GM12878 (cell line): ENCODE data around the gene BCHE. TPM values are rescaled to one million over a fixed set of nuclear protein-coding genes. Genes with fewer than 3 reads are reported as not detected.

Source experiments
- ATAC-seq: fragments of 200-7000 bp; cut with Tn5 transposase; 3 replicates; pipeline ENCODE4 v1.9.1; 2020; ENCODE audit warnings: mild to moderate bottlenecking, moderate library complexity
- BruUV-seq: library from RNA; stranded (reverse); fragments of 400-500 nt; replicated peaks from 2 replicates; lab custom pipeline; 2021; lab: Mats Ljungman, UMichigan
- CTCF ChIA-PET: fragments of 300-600 bp; sonication (Branson Sonifier 250); formaldehyde crosslinking; extraction: SDS; loops from one replicate; lab custom pipeline; 2021; ENCODE audit warnings: inconsistent platforms; lab: Yijun Ruan, JAX
- POLR2A ChIA-PET: fragments of 350-600 bp; formaldehyde crosslinking; extraction: SDS; loops from one replicate; lab custom pipeline; 2021; ENCODE audit warnings: inconsistent platforms; lab: Charles Lee
- RAD21 ChIA-PET: fragments of 300-600 bp; sonication (Branson Sonifier 250); formaldehyde crosslinking; loops from one replicate; lab custom pipeline; 2023; ENCODE audit warnings: antibody characterized with exemption; ENCODE audit not compliant: unreplicated experiment; lab: Charles Lee
- SMC1A ChIA-PET: fragments of 300-600 bp; sonication (Branson Sonifier 250); formaldehyde crosslinking; loops from one replicate; lab custom pipeline; 2023; ENCODE audit not compliant: unreplicated experiment, uncharacterized antibody; lab: Charles Lee
- DNase-seq: peaks from one replicate; pipeline ENCODE4 v3.0.0-alpha.2; 2011; ENCODE audit warnings: low read depth, low spot score
- FAIRE-seq: peaks from 3 replicates; lab custom pipeline; 2011; peaks lifted over from hg19 to GRCh38; lab: Jason Lieb, UNC
- H2AFZ ChIP-seq: 2 replicates; pipeline ENCODE4 v1.6.0; 2011; ENCODE audit warnings: low read depth, low read length, control low read depth; ENCODE audit not compliant: control insufficient read depth
- H3K27ac ChIP-seq: 2 replicates; pipeline ENCODE4 v1.5.1; 2011; ENCODE audit warnings: control low read depth; ENCODE audit not compliant: control insufficient read depth, insufficient read depth
- H3K27me3 ChIP-seq, 2 experiments: replicated peaks in 1 of 2; 2 replicates each; pipeline versions ENCODE4 v1.6.0 to v1.6.1; 2011; ENCODE audit warnings: low read length in 1 of 2; ENCODE audit not compliant: control insufficient read depth in 2 of 2, insufficient read depth in 2 of 2
- H3K36me3 ChIP-seq, 2 experiments: 2 replicates each; pipeline ENCODE4 v1.5.1; 2011; ENCODE audit warnings: low read length in 1 of 2; ENCODE audit not compliant: control insufficient read depth in 2 of 2, insufficient read depth in 2 of 2
- H3K4me1 ChIP-seq: 2 replicates; pipeline ENCODE4 v1.6.1; 2011; ENCODE audit warnings: mild to moderate bottlenecking, low read length, moderate library complexity, mixed read lengths; ENCODE audit not compliant: control insufficient read depth, insufficient read depth
- H3K4me2 ChIP-seq: 2 replicates; pipeline ENCODE4 v1.6.0; 2011; ENCODE audit warnings: control low read depth; ENCODE audit not compliant: control insufficient read depth, insufficient read depth
- H3K4me3 ChIP-seq: fragments of 200-600 bp; sonication (generic); 2 replicates; pipeline ENCODE4 v1.5.1; 2016
- H3K79me2 ChIP-seq: 2 replicates; pipeline ENCODE4 v1.6.0; 2011; ENCODE audit warnings: low read length; ENCODE audit not compliant: control insufficient read depth, insufficient read depth
- H3K9ac ChIP-seq: 2 replicates; pipeline ENCODE4 v1.8.0; 2011; ENCODE audit warnings: low read length, control low read depth, mixed read lengths; ENCODE audit not compliant: control insufficient read depth, insufficient read depth
- H3K9me3 ChIP-seq: replicated peaks from 3 replicates; pipeline ENCODE4 v1.5.1; 2011; ENCODE audit warnings: mild to moderate bottlenecking, low read length; ENCODE audit not compliant: control insufficient read depth, insufficient read depth
- H4K20me1 ChIP-seq: 2 replicates; pipeline ENCODE4 v1.6.0; 2011; ENCODE audit not compliant: control insufficient read depth, insufficient read depth
- BACH1 ChIP-seq: fragments of 450-650 bp; IDR thresholded peaks from 2 replicates; pipeline ENCODE4 v1.6.1; 2017; ENCODE audit warnings: mild to moderate bottlenecking, borderline replicate concordance
- BRCA1 ChIP-seq: IDR thresholded peaks from 2 replicates; pipeline ENCODE4 v1.6.1; 2011; ENCODE audit warnings: low read depth, low read length, improper control_type of control experiment
- IKZF1 ChIP-seq: fragments of 450-650 bp; conservative IDR thresholded peaks from 2 replicates; pipeline ENCODE4 v1.6.1; 2017; ENCODE audit warnings: antibody characterized with exemption, mild to moderate bottlenecking
- KAT2A ChIP-seq: conservative IDR thresholded peaks from 2 replicates; pipeline ENCODE4 v1.6.1; 2011; ENCODE audit warnings: low read depth, low read length; ENCODE audit not compliant: control insufficient read depth
- KDM1A ChIP-seq: fragments of 200-600 bp; sonication (generic); IDR thresholded peaks from 2 replicates; pipeline ENCODE4 v1.6.1; 2016; ENCODE audit warnings: borderline replicate concordance
- RCOR1 ChIP-seq: conservative IDR thresholded peaks from 2 replicates; pipeline ENCODE4 v1.6.1; 2012; ENCODE audit warnings: low read depth, low read length, improper control_type of control experiment
- SREBF2 ChIP-seq: IDR thresholded peaks from 2 replicates; pipeline ENCODE4 v1.6.1; 2012; ENCODE audit warnings: mild to moderate bottlenecking, low read length
- ZNF207 ChIP-seq: fragments of 450-650 bp; IDR thresholded peaks from 2 replicates; pipeline ENCODE4 v1.6.1; 2014; ENCODE audit warnings: antibody characterized with exemption, mild to moderate bottlenecking, borderline replicate concordance
- WGBS: methylation state at CpG from one replicate; pipeline ENCODE4 v1.1.6; 2016; ENCODE audit warnings: low lambda C conversion rate; ENCODE audit not compliant: insufficient replicate concordance, insufficient coverage; ENCODE audit errors: missing lambda C conversion rate; 5-methylcytosine and 5-hydroxymethylcytosine counted together
- in situ Hi-C: fragments of 300-500 bp; cut with MboI; formaldehyde crosslinking; loops from 9 replicates; pipeline ENCODE4 v1.14.3; 2018; ENCODE audit warnings: mixed read lengths
- intact Hi-C: fragments of 100-400 bp; cut with micrococcal nuclease; formaldehyde crosslinking; loops from one replicate; pipeline ENCODE4 v1.14.2; 2022; ENCODE audit not compliant: unreplicated experiment
- polyA plus RNA-seq, 11 experiments: library from polyadenylated mRNA; depleted of rRNA in 4 of 11; unstranded in 6 of 11; stranded (reverse) in 5 of 11; fragments of >200 nt; fragmentation: Nextera tagmentation in 4 of 11; fragmentation: Illumina TruSeq in 1 of 11; extraction: Ambion mirVana in 4 of 11; extraction: Trizol in 1 of 11; gene quantifications; 1 replicate in 1 of 11; 2 replicates in 10 of 11; pipeline versions ENCODE4 v1.2.1 to v1.2.3, GENCODE V29; 2011 to 2016; ENCODE audit warnings: inconsistent platforms in 2 of 11, missing spikeins in 2 of 11, low read depth in 1 of 11
- total RNA-seq, 4 experiments: library from RNA; depleted of rRNA in 3 of 4; stranded (reverse); fragments of >200 nt in 3 of 4; fragmentation: Illumina TruSeq in 1 of 4; extraction: Trizol in 1 of 4; gene quantifications; 2 replicates each; pipeline versions ENCODE4 v1.2.1 to v1.2.3, GENCODE V29; 2013 to 2021
- TF ChIP-seq, protein P1 (sequence below): fragments of 450-650 bp; conservative IDR thresholded peaks from 2 replicates; pipeline ENCODE4 v1.6.1; 2017; ENCODE audit warnings: mild to moderate bottlenecking, moderate library complexity

Gene BCHE
- total and polyA plus RNA-seq, 10 of the 15 experiments (the other 5 are each of a cell fraction or from before 2014, with no cell fraction given), result 16.8 to 233 (median 29.3) TPM

DNA sequence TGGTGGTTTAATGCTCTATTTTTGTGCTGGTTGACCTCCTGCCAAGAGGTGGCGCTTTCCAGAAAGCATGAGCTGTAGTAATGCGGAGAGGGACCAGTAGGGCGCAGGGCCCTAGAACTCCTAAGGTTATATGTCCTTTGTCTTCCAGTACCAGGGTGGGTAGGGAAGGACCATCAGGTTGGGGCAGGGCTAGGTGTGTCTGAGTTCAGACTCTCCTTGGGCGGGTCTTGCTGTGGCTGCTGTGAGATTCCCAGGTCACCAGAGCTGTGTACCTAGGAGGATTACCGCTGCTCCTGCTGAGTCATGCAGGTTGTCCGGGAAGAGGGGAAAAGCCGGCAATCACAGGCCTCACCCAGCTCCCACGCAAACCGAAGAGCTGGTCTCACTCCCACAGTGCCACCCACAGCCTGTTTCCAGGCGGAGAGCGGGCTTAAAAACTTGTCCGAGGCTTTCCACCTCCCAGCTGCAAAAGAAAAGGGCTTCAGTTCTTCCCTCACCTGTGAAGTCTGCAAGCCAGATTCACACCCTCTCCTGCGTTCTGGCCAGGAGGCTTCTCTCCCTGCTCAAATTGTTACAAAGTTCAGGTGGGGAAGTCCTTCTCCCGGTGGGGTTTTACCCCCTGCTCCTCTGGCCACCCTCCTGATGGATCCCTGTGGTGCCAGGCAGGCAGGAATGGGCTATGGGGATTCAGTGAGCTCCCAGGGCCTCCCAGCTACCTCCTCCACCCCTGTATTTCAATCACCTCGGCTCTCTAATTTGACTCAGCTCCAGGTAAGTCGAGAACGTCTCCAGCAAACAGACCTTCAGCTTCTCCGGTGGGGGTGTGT is 37.7 kb upstream of the BCHE start:
- RAD21 ChIA-PET, result interaction anchor here (1.2 kb wide), 1 partner anchor 9 kb away, joined by 3 read pairs; no protein-coding TSS in a partner anchor
- Histone ChIP-seq H3K4me3 (no peak overlapping the region), H3K4me1 (no peaks in the 10 kb centered on the region), H2AFZ (no peak overlapping the region), H3K79me2 (no peaks in the 10 kb centered on the region), H3K36me3 (no peaks in the 10 kb centered on the region), H3K9ac (no peak overlapping the region), H3K9me3 (no peaks in the 10 kb centered on the region), H4K20me1 (no peaks in the 10 kb centered on the region), H3K27me3 (no peaks in the 10 kb centered on the region), H3K27ac (no peak overlapping the region), H3K4me2 (no peak overlapping the region)
- CTCF ChIA-PET, result interaction anchor here (1.5 to 2.5 kb wide), 3 partner anchors 18 to 21 kb away, joined by 3 to 11 read pairs (median 6); no protein-coding TSS in a partner anchor
- SMC1A ChIA-PET, result interaction anchor here (0.8 to 2.0 kb wide), 4 partner anchors 11 to 37 kb away, joined by 3 to 8 read pairs (median 6); partner anchors contain the start of gene BCHE
- no peak for DNase-seq
- ATAC-seq, result peak; percentile 60
- 58% methylated on average over 17 of the region's 18 CpGs for WGBS
- POLR2A ChIA-PET, result interaction anchor here (0.6 kb wide), 1 partner anchor 295 kb away, joined by 3 read pairs; no protein-coding TSS in a partner anchor
- in situ Hi-C loops (no loop called here), intact Hi-C loops (loop anchor here (10.0 kb wide), 1 partner anchor 350 kb away; no protein-coding TSS in a partner anchor)
- FAIRE-seq, result no peak
- peak; percentile 27; the same call in 1 of the 2 replicates for TF ChIP-seq IKZF1
- TF ChIP-seq, protein P1, sequence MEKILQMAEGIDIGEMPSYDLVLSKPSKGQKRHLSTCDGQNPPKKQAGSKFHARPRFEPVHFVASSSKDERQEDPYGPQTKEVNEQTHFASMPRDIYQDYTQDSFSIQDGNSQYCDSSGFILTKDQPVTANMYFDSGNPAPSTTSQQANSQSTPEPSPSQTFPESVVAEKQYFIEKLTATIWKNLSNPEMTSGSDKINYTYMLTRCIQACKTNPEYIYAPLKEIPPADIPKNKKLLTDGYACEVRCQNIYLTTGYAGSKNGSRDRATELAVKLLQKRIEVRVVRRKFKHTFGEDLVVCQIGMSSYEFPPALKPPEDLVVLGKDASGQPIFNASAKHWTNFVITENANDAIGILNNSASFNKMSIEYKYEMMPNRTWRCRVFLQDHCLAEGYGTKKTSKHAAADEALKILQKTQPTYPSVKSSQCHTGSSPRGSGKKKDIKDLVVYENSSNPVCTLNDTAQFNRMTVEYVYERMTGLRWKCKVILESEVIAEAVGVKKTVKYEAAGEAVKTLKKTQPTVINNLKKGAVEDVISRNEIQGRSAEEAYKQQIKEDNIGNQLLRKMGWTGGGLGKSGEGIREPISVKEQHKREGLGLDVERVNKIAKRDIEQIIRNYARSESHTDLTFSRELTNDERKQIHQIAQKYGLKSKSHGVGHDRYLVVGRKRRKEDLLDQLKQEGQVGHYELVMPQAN, result no peak
- TF ChIP-seq BRCA1, result no peak
- TF ChIP-seq KDM1A, result no peak
- TF ChIP-seq KAT2A, result no peak
- TF ChIP-seq BACH1, result no peak
- no peak for TF ChIP-seq SREBF2
- TF ChIP-seq ZNF207, result no peak
- TF ChIP-seq RCOR1, result no peak
- BruUV-seq, result no TSS peak
